HG03135 (cell line): ENCODE results near the gene SLC25A26.
A peak's percentile ranks its signal among the peaks of the same experiment; 100 is the strongest.
"Not testable (repeated sequence)": the region's sequence is repeated elsewhere in the genome, so short reads cannot be mapped to it uniquely, and the experiment has no call there.

Experiments used
- ATAC-seq: cut with Tn5 transposase; IDR thresholded peaks from one replicate; pipeline ENCODE4 v1.9.1; 2021; ENCODE audit warnings: mild to moderate bottlenecking, moderate library complexity; ENCODE audit not compliant: unreplicated experiment

Gene SLC25A26

GRCh38 chr3:66406163-66406562, 185.4 kb downstream of the SLC25A26 start:
- ATAC-seq: no peak

- ATAC-seq: no peak
Measured at GRCh38 chr3:66406831-66407610, 186.2 kb downstream of the SLC25A26 start.

- peak; percentile 83 for ATAC-seq
Measured at GRCh38 chr3:66407611-66408218, 186.9 kb downstream of the SLC25A26 start.

- no peak for ATAC-seq
Measured at GRCh38 chr3:66409771-66410754, 189.3 kb downstream of the SLC25A26 start.

- no peak for ATAC-seq
Measured at GRCh38 chr3:66410976-66411375, 190.2 kb downstream of the SLC25A26 start.

- ATAC-seq: no peak
Measured at GRCh38 chr3:66411474-66411873, 190.7 kb downstream of the SLC25A26 start.

- no peak for ATAC-seq
Measured at GRCh38 chr3:66411961-66412887, 191.4 kb downstream of the SLC25A26 start.

- ATAC-seq: no peak
Measured at GRCh38 chr3:66413151-66413751, 192.4 kb downstream of the SLC25A26 start.

GRCh38 chr3:66414846-66415245, 194.0 kb downstream of the SLC25A26 start:
- no peak for ATAC-seq

- no peak for ATAC-seq
Measured at GRCh38 chr3:66415867-66416428, 195.1 kb downstream of the SLC25A26 start.

GRCh38 chr3:66416556-66417304, 195.9 kb downstream of the SLC25A26 start:
- ATAC-seq: no peak

- ATAC-seq: no peak
Measured at GRCh38 chr3:66418475-66418931, 197.7 kb downstream of the SLC25A26 start.

- ATAC-seq: no peak
Measured at GRCh38 chr3:66419036-66419435, 198.2 kb downstream of the SLC25A26 start.

GRCh38 chr3:66421144-66421543, 200.3 kb downstream of the SLC25A26 start:
- not testable (repeated sequence) for ATAC-seq

GRCh38 chr3:66421893-66422292, 201.1 kb downstream of the SLC25A26 start:
- not testable (repeated sequence) for ATAC-seq

- no peak for ATAC-seq
Measured at GRCh38 chr3:66423791-66424190, 203.0 kb downstream of the SLC25A26 start.

- no peak for ATAC-seq
Measured at GRCh38 chr3:66425032-66425431, 204.2 kb downstream of the SLC25A26 start.

GRCh38 chr3:66425576-66426114, 204.8 kb downstream of the SLC25A26 start:
- ATAC-seq: no peak
